ENCODE measurements around the gene OR5AR1.

OR5AR1 gene

DNA sequence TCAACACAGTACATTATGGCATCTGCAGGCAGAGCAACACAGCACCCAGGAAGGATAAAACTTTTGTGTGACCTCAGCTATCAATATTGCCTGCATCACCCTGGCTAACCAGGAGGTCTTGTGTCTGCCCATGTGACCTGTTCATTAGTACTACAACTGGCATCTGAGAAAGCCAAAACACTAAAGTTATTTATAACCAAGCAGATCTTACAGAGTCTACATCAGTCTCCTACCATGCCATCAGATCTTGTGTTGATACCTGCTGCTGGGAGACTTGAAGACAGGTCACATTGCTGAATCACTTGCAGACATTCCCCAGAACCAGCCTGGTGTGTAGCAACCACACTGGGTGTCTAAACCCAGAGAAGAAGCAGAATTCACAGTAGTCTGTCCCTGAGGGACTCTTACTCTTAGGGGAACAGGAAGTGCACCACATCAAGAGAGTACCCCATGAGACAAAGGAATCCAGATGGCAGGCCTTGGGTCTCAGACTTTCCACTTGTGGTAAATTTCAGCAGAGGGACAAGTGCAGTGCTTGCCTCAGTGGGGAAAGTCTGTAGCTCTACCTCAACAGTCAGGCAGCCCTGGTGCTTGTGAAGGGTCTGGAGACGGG is 42.4 kb downstream of the OR5AR1 start:
- no peaks in the 10 kb centered on the region for H3K4me1 Mint-ChIP-seq (ENCODE audit: low read depth)
- no peak overlapping the region for H3K27ac Mint-ChIP-seq
- no peaks in the 10 kb centered on the region for H3K36me3 Mint-ChIP-seq (ENCODE audit: low read depth)
- peaks cover 2% of the 10 kb centered on the region for H3K9me3 Mint-ChIP-seq
- H3K4me3 Mint-ChIP-seq, result no peak overlapping the region
- no peak for DNase-seq
- no peaks in the 10 kb centered on the region for H3K27me3 Mint-ChIP-seq

DNA sequence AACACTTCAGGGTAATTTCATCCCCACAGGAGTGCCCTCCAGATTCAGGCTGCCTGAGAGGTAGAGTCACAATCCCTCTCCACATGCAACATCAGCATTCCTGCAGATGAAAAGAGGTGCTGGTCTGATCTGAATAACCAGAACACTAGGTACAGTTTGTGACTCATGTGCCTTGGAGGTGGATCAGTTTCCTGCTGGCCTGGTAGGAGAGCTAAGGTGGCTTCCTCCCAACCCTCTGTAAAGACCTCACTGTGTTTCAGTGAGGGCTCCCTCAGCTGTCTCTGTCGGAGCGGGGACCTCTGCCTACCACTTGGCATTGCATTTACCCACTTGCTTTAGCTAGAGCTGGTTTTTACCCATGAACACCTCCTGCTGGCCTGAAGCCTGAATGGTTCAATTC is 43.0 kb downstream of the OR5AR1 start:
- Mint-ChIP-seq H3K4me3 (no peak overlapping the region), H3K27ac (no peak overlapping the region), H3K27me3 (no peaks in the 10 kb centered on the region), H3K9me3 (peaks cover 6% of the 10 kb centered on the region), H3K4me1 (ENCODE audit: low read depth) (no peaks in the 10 kb centered on the region), H3K36me3 (ENCODE audit: low read depth) (no peaks in the 10 kb centered on the region)
- no peak for DNase-seq

DNA sequence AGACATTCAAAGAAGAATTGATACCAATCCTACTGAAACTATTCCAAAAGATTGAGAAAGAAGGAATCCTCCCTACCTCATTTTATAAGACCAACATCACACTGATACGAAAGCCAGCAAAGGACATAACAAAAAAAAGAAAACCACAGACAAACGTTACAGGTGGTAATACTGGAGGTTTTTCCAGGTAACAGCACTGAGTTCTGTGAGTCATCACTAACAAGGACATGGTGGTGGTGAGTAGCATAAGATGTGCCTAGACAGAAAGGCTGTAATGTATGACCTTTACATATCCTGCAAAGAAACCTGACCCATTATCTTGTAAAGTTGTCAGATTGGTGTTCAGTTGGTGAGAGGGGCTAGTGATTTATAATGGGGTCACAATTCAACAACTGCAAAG is 50.7 kb downstream of the OR5AR1 start:
- Mint-ChIP-seq H3K27ac (no peak overlapping the region), H3K9me3 (peaks cover 21% of the 10 kb centered on the region), H3K4me1 (ENCODE audit: low read depth) (no peaks in the 10 kb centered on the region)

More for the DNA sequence above, 50.7 kb downstream of the OR5AR1 start:
- no peak overlapping the region for H3K4me3 Mint-ChIP-seq
- H3K36me3 Mint-ChIP-seq (ENCODE audit: low read depth), result no peaks in the 10 kb centered on the region
- no peak for DNase-seq
- H3K27me3 Mint-ChIP-seq, result no peaks in the 10 kb centered on the region

Measured in activated T-cell treated with anti-CD3 and anti-CD28 coated beads, Interleukin-2, amount 50 U/mL, for 24 hours (primary cell).